HFFc6 (cell line): ENCODE results near the gene KRT15. TPM values are rescaled to one million over a fixed set of nuclear protein-coding genes. Genes with fewer than 3 reads are reported as not detected.

ENCODE experiments used
- DNase-seq: peaks from one replicate; pipeline ENCODE4 v3.0.0-alpha.2; 2018
- H3K27ac Mint-ChIP-seq: 2 replicates; pipeline ENCODE4 v1.8.0; 2020; ENCODE audit warnings: mild to moderate bottlenecking, mixed read lengths
- H3K27me3 Mint-ChIP-seq: 2 replicates; pipeline ENCODE4 v1.8.0; 2021; ENCODE audit warnings: mild to moderate bottlenecking, moderate library complexity, mixed read lengths; ENCODE audit not compliant: insufficient read depth
- H3K36me3 Mint-ChIP-seq: 2 replicates; pipeline ENCODE4 v1.8.0; 2021; ENCODE audit warnings: low read depth, mixed read lengths
- H3K4me1 Mint-ChIP-seq: 2 replicates; pipeline ENCODE4 v1.8.0; 2020; ENCODE audit warnings: low read depth, mixed read lengths
- H3K4me3 Mint-ChIP-seq: 2 replicates; pipeline ENCODE4 v1.8.0; 2020; ENCODE audit warnings: mild to moderate bottlenecking, moderate library complexity, mixed read lengths
- H3K9me3 Mint-ChIP-seq: 2 replicates; pipeline ENCODE4 v1.8.0; 2020; ENCODE audit warnings: mild to moderate bottlenecking, mixed read lengths
- CTCF ChIP-seq: fragments of 200-600 bp; sonication (generic); IDR thresholded peaks from 2 replicates; pipeline ENCODE4 v1.5.0; 2021; ENCODE audit warnings: antibody characterized with exemption, mild to moderate bottlenecking
- total RNA-seq, 6 experiments: library from RNA; stranded (reverse); fragmentation: NEBNext Ultra II Directional; extraction: Animal tissue kit (Norgen Biotek cat#: 25700); gene quantifications; 2 replicates in 1 of 6; 3 replicates in 5 of 6; pipeline ENCODE4 v1.2.3, GENCODE V29; 2021

KRT15 gene
- total RNA-seq, 6 experiments from 2014 or later = 5.0 to 8.6 (median 6.9) TPM

- Mint-ChIP-seq H3K4me1 (peaks cover 21% of the 10 kb centered on the region), H3K27me3 (peaks cover 31% of the 10 kb centered on the region), H3K4me3 (no peak overlapping the region), H3K9me3 (no peaks in the 10 kb centered on the region), H3K36me3 (no peaks in the 10 kb centered on the region), H3K27ac (no peak overlapping the region)
- TF ChIP-seq CTCF = no peak
- peak; percentile 16 for DNase-seq
These were observed 40.9 kb upstream of the KRT15 start for GRCh38 chr17:41559548-41559947.

GRCh38 chr17:41556931-41557330, 38.2 kb upstream of the KRT15 start:
- TF ChIP-seq CTCF = no peak
- DNase-seq = no peak
- no peak overlapping the region for H3K4me3 Mint-ChIP-seq
- H3K4me1 Mint-ChIP-seq = peaks cover 32% of the 10 kb centered on the region
- peaks cover 21% of the 10 kb centered on the region for H3K27me3 Mint-ChIP-seq
- no peaks in the 10 kb centered on the region for H3K9me3 Mint-ChIP-seq
- H3K36me3 Mint-ChIP-seq = no peaks in the 10 kb centered on the region
- no peak overlapping the region for H3K27ac Mint-ChIP-seq

- Mint-ChIP-seq H3K27me3 (peaks cover 18% of the 10 kb centered on the region), H3K27ac (no peak overlapping the region), H3K9me3 (no peaks in the 10 kb centered on the region), H3K4me1 (peaks cover 36% of the 10 kb centered on the region), H3K4me3 (no peak overlapping the region), H3K36me3 (no peaks in the 10 kb centered on the region)
- no peak for TF ChIP-seq CTCF
- DNase-seq = no peak
These were observed 37.6 kb upstream of the KRT15 start for GRCh38 chr17:41556306-41556705.

GRCh38 chr17:41555105-41555887, 36.6 kb upstream of the KRT15 start:
- peaks cover 37% of the 10 kb centered on the region for H3K4me1 Mint-ChIP-seq
- no peak overlapping the region for H3K4me3 Mint-ChIP-seq
- no peak for TF ChIP-seq CTCF
- no peaks in the 10 kb centered on the region for H3K36me3 Mint-ChIP-seq
- DNase-seq = no peak
- H3K9me3 Mint-ChIP-seq = no peaks in the 10 kb centered on the region
- no peak overlapping the region for H3K27ac Mint-ChIP-seq
- H3K27me3 Mint-ChIP-seq = peaks cover 18% of the 10 kb centered on the region

GRCh38 chr17:41553987-41554680, 35.4 kb upstream of the KRT15 start:
- Mint-ChIP-seq H3K27me3 (peaks cover 18% of the 10 kb centered on the region), H3K4me3 (no peak overlapping the region), H3K9me3 (no peaks in the 10 kb centered on the region), H3K36me3 (no peaks in the 10 kb centered on the region), H3K4me1 (peaks cover 36% of the 10 kb centered on the region), H3K27ac (no peak overlapping the region)
- DNase-seq = no peak
- no peak for TF ChIP-seq CTCF
